ENCODE measurements around the gene RCOR1. TPM values are rescaled to one million over a fixed set of nuclear protein-coding genes. Genes with fewer than 3 reads are reported as not detected.

RCOR1 gene
- total and polyA plus RNA-seq, 2 donors from 2014 or later: 4.9 to 17.9 TPM

GRCh38 chr14:102777711-102778337, 185.4 kb downstream of the RCOR1 start:
- intact Hi-C loops (cut with DNase I): no loop called here
- TF ChIP-seq CTCF (IDR thresholded peaks at IDR 0.05; ENCODE audit: borderline replicate concordance, extremely low read depth, insufficient read depth): no peak
- no peak for FAIRE-seq
- H3K36me3 ChIP-seq (ENCODE audit: control insufficient read depth in 2 of 3, insufficient read depth in 3 of 3, low read length in 3 of 3): no peaks in the 10 kb centered on the region
- peak overlapping the region in 1 of 3 donors; percentile 4 for H3K9ac ChIP-seq (ENCODE audit: low read length in 3 of 3)
- peaks cover 4 to 10% (median 6%) of the 10 kb centered on the region in 3 donors for H3K4me1 ChIP-seq (ENCODE audit: control insufficient read depth in 2 of 3, insufficient read depth in 2 of 3, low read depth in 1 of 3, low read length in 3 of 3)
- H3K27ac ChIP-seq (ENCODE audit: low read depth in 2 of 2, low read length in 2 of 2): peak overlapping the region in 1 of 2 donors; percentile 47
- DNase-seq: peak in 2 of 5 donors; percentile 12 to 28
- H3K4me3 ChIP-seq (ENCODE audit: low read length in 3 of 3): peak overlapping the region; percentile 68 to 89 (median 69)
- no peaks in the 10 kb centered on the region for H3K27me3 ChIP-seq (ENCODE audit: control insufficient read depth, insufficient read depth, low read length)
- no peaks in the 10 kb centered on the region for H3K9me3 ChIP-seq (ENCODE audit: control insufficient read depth in 2 of 3, insufficient read depth in 1 of 3, low read length in 3 of 3)

GRCh38 chr14:102778338-102779083, 186.1 kb downstream of the RCOR1 start:
- peak overlapping the region in 1 of 2 donors; percentile 47 for H3K27ac ChIP-seq (ENCODE audit: low read depth in 2 of 2, low read length in 2 of 2)
- no peaks in the 10 kb centered on the region for H3K27me3 ChIP-seq (ENCODE audit: control insufficient read depth, insufficient read depth, low read length)
- intact Hi-C loops (cut with DNase I): no loop called here
- no peak for TF ChIP-seq CTCF (IDR thresholded peaks at IDR 0.05; ENCODE audit: borderline replicate concordance, extremely low read depth, insufficient read depth)
- H3K4me1 ChIP-seq (ENCODE audit: control insufficient read depth in 2 of 3, insufficient read depth in 2 of 3, low read depth in 1 of 3, low read length in 3 of 3): peaks cover 4 to 10% (median 6%) of the 10 kb centered on the region in 3 donors
- peak overlapping the region; percentile 4 to 79 (median 21) for H3K9ac ChIP-seq (ENCODE audit: low read length in 3 of 3)
- FAIRE-seq (no peak), DNase-seq (peak in 3 of 5 donors; percentile 17 to 53 (median 36))
- peak overlapping the region; percentile 68 to 89 (median 69) for H3K4me3 ChIP-seq (ENCODE audit: low read length in 3 of 3)
- no peaks in the 10 kb centered on the region for H3K36me3 ChIP-seq (ENCODE audit: control insufficient read depth in 2 of 3, insufficient read depth in 3 of 3, low read length in 3 of 3)
- no peaks in the 10 kb centered on the region for H3K9me3 ChIP-seq (ENCODE audit: control insufficient read depth in 2 of 3, insufficient read depth in 1 of 3, low read length in 3 of 3)

GRCh38 chr14:102779084-102779462, 186.6 kb downstream of the RCOR1 start:
- Histone ChIP-seq H3K9ac (ENCODE audit: low read length in 3 of 3) (peak overlapping the region in 1 of 3 donors; percentile 21), H3K4me1 (ENCODE audit: control insufficient read depth in 2 of 3, insufficient read depth in 2 of 3, low read depth in 1 of 3, low read length in 3 of 3) (peaks cover 4 to 10% (median 6%) of the 10 kb centered on the region in 3 donors), H3K9me3 (ENCODE audit: control insufficient read depth in 2 of 3, insufficient read depth in 1 of 3, low read length in 3 of 3) (no peaks in the 10 kb centered on the region), H3K36me3 (ENCODE audit: control insufficient read depth in 2 of 3, insufficient read depth in 3 of 3, low read length in 3 of 3) (no peaks in the 10 kb centered on the region), H3K27ac (ENCODE audit: low read depth in 2 of 2, low read length in 2 of 2) (no peak overlapping the region), H3K27me3 (ENCODE audit: control insufficient read depth, insufficient read depth, low read length) (no peaks in the 10 kb centered on the region), H3K4me3 (ENCODE audit: low read length in 3 of 3) (peak overlapping the region in 1 of 3 donors; percentile 68)
- intact Hi-C loops (cut with DNase I): no loop called here
- no peak for TF ChIP-seq CTCF (IDR thresholded peaks at IDR 0.05; ENCODE audit: borderline replicate concordance, extremely low read depth, insufficient read depth)
- peak in 1 of 5 donors; percentile 27 for DNase-seq
- FAIRE-seq: no peak

Measured in kidney (tissue), 14 donors.